Skeletal muscle tissue (tissue), 4 donors: ENCODE data around the gene RSPO3. TPM values are rescaled to one million over a fixed set of nuclear protein-coding genes. Genes with fewer than 3 reads are reported as not detected.
"Not testable (repeated sequence)": the region's sequence is repeated elsewhere in the genome, so short reads cannot be mapped to it uniquely, and the experiment has no call there.

ENCODE experiments used
- H3K27ac ChIP-seq: one replicate; pipeline ENCODE4 v1.7.0; 2013; ENCODE audit warnings: mild to moderate bottlenecking, low read depth, low read length, inconsistent platforms
- H3K27me3 ChIP-seq, 3 donors: one replicate each; pipeline ENCODE4 v1.7.0; 2013; ENCODE audit warnings: low read length in 3 of 3; ENCODE audit not compliant: control insufficient read depth in 3 of 3, insufficient read depth in 3 of 3
- H3K36me3 ChIP-seq, 3 donors: one replicate each; pipeline ENCODE4 v1.7.0; 2013; ENCODE audit warnings: low read length in 3 of 3; ENCODE audit not compliant: control insufficient read depth in 3 of 3, insufficient read depth in 3 of 3
- H3K4me1 ChIP-seq, 3 donors: one replicate each; pipeline ENCODE4 v1.7.0; 2013; ENCODE audit warnings: low read length in 3 of 3, mild to moderate bottlenecking in 3 of 3; ENCODE audit not compliant: control insufficient read depth in 3 of 3, insufficient read depth in 3 of 3
- H3K4me3 ChIP-seq, 3 donors: one replicate each; pipeline ENCODE4 v1.7.0; 2013; ENCODE audit warnings: low read length in 3 of 3
- H3K9ac ChIP-seq, 3 donors: one replicate each; pipeline ENCODE4 v1.7.0; 2013; ENCODE audit warnings: low read length in 3 of 3, mild to moderate bottlenecking in 3 of 3, moderate library complexity in 2 of 3, low read depth in 1 of 3
- H3K9me3 ChIP-seq, 3 donors: one replicate each; pipeline ENCODE4 v1.7.0; 2013; ENCODE audit warnings: low read length in 3 of 3; ENCODE audit not compliant: control insufficient read depth in 3 of 3
- total RNA-seq: library from RNA; depleted of rRNA; stranded (reverse); fragments of >200 nt; gene quantifications from one replicate; pipeline ENCODE4 v1.2.3, GENCODE V29; 2014
- donor health status: Osteomylitis.

RSPO3 gene
- total RNA-seq, 1 donor from 2014 or later: 6.3 TPM

DNA sequence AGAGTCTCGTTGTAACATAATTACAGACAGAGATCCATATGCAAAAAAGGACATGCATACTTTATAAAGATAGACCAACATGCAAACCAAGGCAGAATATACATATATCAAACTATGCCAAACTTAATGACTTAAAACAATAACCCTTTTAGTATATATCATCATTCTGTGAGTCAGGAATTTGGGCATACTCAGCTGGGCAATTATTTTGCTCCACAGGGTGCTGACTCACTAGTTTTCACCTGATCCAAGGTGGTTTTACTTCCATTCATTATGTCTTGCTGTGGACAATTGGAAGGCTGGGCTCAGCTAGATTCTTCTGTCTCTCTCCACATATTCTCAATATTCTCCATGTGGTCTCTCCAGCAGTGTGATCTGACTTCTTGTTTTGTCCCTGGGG lies 107.0 kb downstream of the RSPO3 start:
- Histone ChIP-seq H3K27ac (no peak overlapping the region), H3K9ac (no peak overlapping the region), H3K4me3 (no peak overlapping the region), H3K27me3 (no peaks in the 10 kb centered on the region), H3K9me3 (no peaks in the 10 kb centered on the region), H3K36me3 (no peaks in the 10 kb centered on the region), H3K4me1 (no peaks in the 10 kb centered on the region)

DNA sequence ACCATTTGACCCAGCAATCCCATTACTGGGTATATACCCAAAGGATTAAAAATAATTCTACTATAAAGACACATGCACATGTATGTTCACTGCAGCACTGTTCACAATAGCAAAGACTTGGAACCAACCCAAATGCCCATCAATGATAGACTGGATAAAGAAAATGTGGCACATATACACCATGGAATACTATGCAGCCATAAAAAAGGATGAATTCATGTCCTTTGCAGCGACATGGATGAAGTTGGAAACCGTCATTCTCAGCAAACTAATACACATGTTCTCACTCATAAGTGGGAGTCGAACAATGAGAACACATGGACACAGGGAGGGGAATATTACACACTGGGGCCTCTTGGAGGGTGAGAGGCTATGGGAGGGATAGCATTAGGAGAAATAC lies 115.3 kb downstream of the RSPO3 start:
- H3K4me3 ChIP-seq, H3K9me3 ChIP-seq, H3K27ac ChIP-seq, H3K4me1 ChIP-seq, H3K9ac ChIP-seq, H3K36me3 ChIP-seq, H3K27me3 ChIP-seq: not testable (repeated sequence)

DNA sequence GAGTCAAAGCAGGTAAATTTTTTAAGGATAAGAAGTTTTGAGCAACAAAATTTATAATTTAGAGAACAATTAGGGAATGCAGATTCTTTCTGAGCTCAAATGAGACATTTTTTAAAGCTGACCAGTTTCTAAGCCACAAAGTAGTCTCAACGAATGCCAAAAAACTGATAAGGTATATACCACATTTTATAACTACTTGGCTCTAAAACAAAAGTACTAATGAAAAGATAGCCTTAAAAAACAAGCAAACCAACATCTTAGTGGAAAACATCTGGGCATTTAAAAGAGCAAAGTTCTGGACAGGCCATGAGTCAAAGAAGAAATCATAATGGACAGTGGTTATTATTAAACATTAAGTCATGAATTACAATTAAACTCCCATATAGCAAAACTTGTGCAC lies 125.0 kb downstream of the RSPO3 start:
- no peaks in the 10 kb centered on the region for H3K36me3 ChIP-seq
- H3K4me3 ChIP-seq: no peak overlapping the region
- no peaks in the 10 kb centered on the region for H3K9me3 ChIP-seq
- no peaks in the 10 kb centered on the region for H3K4me1 ChIP-seq
- no peak overlapping the region for H3K27ac ChIP-seq
- H3K9ac ChIP-seq: no peak overlapping the region
- no peaks in the 10 kb centered on the region for H3K27me3 ChIP-seq

Other genes with a start within 250 kb of the RSPO3 start
- 39.7 TPM for gene RNF146, start 148.2 kb downstream of the RSPO3 start, total RNA-seq
- gene ECHDC1, start 224.9 kb downstream of the RSPO3 start, total RNA-seq: 36.0 TPM